Measurements from ENCODE around the gene PIP5K1B.
A peak's percentile ranks its signal among the peaks of the same experiment; 100 is the strongest.

Gene PIP5K1B

DNA sequence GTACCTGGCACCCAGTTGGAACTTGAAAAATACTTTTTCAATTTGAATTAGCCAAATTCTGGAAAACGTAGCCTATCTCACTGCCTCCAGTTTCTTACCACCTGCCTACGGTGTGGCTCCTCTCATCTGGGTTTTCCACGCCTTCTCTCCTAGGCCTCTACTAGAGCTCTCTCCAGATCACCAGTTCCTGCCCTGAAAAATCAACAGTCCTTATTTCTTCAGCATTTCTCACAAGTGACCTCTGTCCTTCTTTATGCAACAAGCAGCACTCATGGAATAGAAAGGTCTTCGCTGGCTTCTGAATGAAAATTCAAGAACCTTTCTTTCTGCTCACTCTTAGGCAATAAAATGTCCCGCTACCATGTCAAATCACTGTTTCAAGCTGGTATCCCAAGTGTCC is 64.8 kb downstream of the PIP5K1B start:
- no peak for DNase-seq (ENCODE audit: low read depth in 2 of 2, low spot score in 1 of 2)

DNA sequence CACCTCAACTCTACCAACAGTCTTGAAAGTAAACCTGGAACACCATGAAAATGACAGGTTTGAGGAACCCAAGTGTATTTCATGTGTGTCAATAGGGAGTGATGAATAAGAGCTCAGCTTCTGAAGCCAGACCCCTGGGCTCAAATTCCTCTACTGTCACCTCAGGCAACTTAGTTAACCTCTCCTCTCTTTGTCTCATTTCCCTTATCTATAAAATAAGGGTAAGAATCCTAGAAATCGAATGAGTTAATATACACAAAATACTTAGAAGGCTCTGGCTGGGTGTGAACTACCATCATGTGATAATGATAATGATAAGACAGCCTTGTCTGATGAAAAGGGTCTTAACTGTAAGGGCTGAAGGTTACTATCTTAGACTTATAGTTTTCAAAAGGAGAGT is 66.3 kb downstream of the PIP5K1B start:
- no peak for DNase-seq (ENCODE audit: low read depth in 2 of 2, low spot score in 1 of 2)

DNA sequence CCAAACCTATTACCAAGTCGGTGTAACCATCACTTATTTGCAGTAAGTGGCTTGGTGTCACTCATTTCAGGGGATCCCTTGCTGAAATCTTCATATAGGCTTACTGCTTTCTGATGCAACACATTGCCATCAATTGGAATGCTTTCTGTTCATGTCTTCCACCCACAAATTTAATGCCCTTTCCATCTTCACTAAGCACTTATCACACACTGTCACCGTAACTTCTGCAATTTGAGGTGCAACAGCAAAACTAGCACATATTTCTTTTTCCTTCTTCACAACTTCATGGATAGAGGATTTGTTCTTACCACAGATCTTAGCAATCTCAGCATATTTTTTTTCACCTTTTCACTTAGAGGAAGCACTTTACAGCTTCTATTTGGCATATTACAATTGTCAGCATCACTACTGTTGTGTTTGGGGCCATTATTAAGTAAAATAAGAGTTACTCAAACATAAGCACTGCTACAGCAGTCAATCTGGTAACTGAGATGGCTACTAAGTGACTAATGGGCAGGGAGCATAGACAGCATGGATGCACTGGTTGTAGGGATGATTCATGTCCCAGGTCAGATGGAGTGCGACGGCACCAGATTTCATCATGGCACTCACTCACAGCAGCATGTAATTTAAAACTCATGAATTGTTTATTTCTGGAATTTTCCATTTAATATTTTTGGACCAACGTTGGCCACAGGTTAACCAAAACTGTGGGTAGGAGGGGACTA is 70.1 kb downstream of the PIP5K1B start:
- no peak for DNase-seq (ENCODE audit: low read depth in 2 of 2, low spot score in 1 of 2)

DNA sequence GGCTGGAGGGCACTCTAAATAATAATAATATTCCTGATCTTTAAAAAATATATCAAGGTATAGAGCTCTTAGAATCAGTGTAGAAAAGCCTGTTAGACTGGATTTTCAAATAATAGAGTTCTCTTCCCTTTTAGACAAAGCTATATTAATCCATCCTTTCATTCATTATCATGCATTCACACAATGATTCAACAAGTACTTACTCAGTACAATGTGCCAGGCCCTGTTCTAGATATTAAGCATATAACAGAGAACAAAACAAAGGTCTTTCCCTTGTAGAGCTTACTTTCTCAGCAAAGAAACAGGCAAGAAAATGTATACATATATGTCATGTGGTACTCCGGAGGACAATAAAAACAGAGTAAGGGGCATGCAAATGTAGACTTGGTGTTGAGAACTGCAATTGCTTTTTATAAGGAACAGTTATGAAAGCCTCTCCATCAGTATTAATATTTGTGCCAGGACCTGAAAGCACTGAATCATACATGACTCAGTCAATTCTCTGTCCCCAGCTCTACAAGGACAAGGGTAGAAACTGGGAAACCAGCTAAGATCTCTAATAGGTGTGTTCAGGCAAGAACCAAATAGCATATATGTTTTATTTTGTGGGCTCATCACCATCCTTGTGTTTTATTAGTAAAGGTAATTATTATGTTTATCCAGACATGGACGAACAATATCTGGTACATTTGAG is 72.2 kb downstream of the PIP5K1B start:
- DNase-seq (ENCODE audit: low read depth in 2 of 2, low spot score in 1 of 2) = no peak

DNA sequence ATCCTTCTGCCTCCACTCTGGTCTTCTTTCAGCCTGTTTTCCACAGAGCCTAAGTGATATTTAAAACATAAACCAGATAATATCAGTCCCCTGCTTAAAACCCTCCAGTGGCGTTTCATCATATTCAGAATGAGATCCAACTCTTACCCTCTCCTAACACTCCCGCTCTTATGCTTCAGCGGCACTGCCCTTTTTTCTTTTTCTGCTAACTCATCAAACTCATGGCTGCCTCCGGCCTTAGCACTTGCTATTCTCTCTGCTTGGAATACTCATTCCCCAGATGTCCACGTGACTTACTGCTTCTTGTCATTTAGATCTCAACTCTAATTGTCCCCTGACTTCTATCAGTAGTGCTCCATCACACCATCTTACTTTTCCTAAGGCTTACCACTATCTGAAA is 73.6 kb downstream of the PIP5K1B start:
- DNase-seq (ENCODE audit: low read depth in 2 of 2, low spot score in 1 of 2) = no peak

DNA sequence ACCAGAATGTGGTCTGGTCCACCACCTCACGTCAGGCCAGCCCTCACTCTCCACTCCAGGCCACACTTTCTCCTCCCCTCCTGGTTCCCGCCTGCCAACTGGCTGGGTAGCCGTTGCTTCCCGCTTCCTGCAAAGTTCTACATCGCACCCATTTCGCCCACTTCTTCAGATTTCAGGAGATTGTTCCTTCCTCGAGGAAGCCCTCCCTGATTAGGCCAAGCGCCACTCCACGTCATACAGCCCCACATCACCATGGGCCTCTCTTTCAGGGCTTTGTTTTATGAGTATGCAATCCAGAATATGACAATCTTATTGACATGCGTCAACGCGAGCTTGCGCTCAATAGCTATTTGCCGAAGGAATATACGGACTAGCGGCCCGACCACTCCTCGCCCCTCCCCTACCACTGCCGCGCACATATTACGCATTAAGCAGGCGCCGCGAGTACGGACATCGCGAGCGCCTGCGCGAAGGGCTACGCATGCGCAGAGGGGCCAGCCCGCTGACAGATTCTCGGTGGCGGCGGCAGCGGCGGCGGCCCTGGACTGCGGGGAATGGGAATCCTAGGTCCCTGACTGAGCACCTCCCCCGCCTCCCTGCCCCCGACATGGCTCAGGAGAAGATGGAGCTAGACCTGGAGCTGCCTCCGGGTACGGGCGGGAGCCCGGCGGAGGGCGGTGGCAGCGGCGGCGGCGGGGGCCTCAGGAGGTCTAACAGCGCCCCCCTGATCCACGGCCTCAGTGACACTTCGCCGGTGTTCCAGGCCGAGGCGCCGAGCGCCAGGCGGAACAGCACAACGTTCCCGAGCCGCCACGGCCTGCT is 74.7 kb downstream of the PIP5K1B start:
- peak; percentile 84 to 91 for DNase-seq (ENCODE audit: low read depth in 2 of 2, low spot score in 1 of 2)

DNA sequence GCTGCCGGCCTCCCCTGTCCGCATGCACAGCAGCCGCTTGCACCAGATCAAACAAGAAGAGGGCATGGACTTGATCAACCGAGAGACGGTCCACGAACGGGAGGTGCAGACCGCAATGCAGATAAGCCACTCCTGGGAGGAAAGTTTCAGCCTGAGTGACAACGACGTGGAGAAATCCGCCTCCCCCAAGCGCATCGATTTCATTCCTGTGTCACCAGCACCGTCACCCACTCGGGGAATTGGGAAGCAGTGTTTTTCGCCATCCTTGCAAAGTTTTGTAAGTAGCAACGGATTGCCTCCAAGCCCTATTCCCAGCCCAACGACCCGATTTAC is 75.3 kb downstream of the PIP5K1B start:
- no peak for DNase-seq (ENCODE audit: low read depth in 2 of 2, low spot score in 1 of 2)

DNA sequence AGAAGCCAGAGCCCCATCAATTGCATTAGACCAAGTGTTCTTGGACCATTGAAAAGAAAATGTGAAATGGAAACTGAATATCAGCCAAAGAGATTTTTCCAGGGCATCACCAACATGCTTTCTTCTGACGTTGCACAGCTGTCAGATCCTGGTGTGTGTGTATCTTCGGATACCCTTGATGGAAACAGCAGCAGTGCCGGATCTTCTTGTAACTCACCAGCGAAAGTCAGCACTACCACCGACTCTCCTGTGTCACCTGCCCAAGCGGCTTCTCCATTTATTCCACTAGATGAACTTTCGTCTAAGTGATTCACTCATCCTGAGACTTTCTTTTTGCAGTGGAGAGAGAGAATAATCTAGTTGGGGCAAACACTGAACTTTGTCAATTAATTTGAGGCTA is 75.7 kb downstream of the PIP5K1B start:
- DNase-seq (ENCODE audit: low read depth in 2 of 2, low spot score in 1 of 2) = no peak

DNA sequence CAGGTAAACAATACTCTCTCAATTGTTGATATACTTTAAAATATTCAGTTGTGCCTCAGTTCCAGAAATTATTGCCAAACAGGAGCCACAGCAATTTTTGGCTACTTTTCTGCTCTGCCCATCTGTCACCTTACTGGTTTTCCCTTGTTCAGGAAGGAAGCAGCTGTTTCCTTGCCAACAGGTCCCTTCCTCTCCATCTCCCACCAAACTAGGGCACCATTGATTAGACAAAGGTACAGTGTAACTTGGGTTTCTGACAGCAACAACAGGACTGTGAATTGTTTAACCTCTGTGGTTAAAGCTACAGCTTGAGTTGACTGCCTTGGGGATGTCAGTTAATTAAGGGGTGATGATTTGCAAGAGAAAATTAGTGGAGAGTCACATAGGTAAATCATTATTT is 76.9 kb downstream of the PIP5K1B start:
- DNase-seq (ENCODE audit: low read depth in 2 of 2, low spot score in 1 of 2) = no peak

DNA sequence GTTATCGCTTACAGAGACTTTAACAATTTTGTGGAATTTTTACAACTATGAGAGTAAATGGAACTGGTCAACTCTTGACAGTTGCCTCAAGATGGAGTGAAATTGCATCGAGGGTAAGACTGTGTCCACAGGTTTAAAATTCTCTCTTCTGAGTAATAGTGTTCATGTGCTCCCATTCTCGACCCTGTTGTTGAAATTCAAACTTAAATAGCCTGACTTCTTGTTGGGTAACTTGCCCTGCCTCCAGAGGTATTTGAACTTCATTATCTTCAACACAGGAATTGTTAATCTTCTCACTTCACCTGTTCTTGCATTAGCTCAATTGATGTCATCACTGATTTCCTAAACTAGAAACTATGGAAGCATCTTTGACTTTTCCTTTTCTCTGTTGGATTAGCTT is 77.5 kb downstream of the PIP5K1B start:
- DNase-seq (ENCODE audit: low read depth in 2 of 2, low spot score in 1 of 2) = no peak

DNA sequence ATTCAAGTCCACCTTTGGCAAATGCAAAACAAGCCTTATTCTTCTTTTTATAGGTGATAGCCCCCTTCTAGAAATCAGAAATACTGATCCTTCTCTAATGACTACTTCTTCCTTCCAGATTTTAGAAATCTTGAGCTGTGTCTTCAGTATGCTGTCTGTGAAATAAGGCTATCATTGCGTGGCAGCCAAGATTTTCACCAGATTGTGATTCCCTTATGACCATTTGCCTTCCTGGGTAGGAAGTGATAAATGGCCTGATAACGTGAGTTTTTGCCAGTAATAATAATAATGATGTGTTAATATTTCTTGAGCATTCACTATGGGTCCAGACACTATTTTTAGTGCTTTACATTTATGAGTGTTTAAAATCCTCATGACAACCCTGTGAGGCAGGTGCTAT is 80.9 kb downstream of the PIP5K1B start:
- DNase-seq (ENCODE audit: low read depth in 2 of 2, low spot score in 1 of 2) = no peak

DNA sequence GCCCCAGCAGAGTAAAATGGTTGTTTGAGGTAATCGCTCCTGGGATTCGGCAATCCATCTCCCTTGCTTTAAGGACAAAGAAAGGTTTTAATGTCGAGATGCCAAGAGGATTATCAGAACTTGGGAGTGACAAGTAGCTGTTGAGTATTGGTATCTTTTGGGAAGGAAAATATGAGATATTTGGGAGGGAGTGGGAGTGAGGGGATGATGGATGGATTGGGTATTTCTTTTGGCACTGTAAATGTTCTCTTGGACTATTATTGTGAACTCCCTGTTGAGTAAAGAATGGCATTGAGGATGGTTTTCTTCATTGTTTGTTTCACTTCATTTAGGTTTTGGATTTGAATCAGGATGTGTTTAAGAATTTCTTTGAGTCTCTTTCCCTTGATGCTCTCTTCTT is 86.1 kb downstream of the PIP5K1B start:
- DNase-seq (ENCODE audit: low read depth in 2 of 2, low spot score in 1 of 2) = no peak

DNA sequence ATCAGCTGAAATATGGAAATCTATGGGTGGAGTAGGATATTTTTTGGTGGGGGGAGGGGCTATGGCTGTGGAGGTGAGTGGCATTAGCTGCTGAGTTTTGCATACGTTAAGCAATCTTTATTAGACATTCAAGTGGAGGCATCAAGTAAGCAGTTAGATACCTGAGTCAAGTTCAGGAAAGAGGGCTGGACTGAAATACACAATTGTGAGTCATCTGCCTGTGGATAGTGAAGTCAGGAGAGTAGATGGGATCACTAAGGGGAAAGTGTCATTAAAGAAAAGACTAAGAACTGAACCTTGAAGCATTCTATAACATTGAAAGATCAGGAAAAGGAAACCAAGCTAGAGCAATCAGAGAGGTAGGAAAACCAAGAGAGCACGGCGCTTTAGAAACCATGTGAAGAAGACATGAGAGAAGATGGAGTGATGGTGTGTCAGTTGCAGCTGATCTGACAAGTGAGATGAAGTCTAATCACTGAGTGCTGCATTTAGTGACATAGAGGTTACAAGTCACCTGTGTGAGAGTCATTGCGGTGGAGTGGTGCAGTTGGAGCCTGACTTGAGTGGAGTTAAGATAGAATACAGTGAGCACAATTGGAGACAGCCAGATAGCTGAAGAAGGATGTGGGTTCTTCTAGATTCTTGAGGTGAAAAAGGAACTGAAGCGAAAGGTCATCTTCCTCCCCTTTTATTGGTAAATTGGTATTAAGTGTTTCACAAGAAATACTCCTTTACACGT is 88.7 kb downstream of the PIP5K1B start:
- no peak for DNase-seq (ENCODE audit: low read depth in 2 of 2, low spot score in 1 of 2)

DNA sequence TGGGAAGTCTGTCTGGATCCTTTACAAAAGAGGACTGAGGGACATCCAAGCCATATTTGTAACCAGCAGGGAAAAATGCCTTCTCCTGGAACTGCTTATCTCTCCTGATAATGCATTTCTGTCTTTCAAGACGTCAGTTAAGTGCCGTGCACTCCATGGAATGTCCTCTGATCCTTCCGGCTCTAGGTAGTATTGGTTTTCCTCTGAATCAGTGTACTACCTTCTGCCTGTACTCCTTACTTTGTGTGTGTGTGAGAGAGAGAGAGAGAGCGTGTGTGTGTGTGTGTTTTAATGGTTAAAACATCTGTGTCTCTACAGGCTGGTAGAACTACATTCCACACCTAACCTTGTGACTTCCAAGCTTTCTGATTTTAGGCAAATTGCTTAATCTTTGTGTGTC is 89.9 kb downstream of the PIP5K1B start:
- no peak for DNase-seq (ENCODE audit: low read depth in 2 of 2, low spot score in 1 of 2)

DNA sequence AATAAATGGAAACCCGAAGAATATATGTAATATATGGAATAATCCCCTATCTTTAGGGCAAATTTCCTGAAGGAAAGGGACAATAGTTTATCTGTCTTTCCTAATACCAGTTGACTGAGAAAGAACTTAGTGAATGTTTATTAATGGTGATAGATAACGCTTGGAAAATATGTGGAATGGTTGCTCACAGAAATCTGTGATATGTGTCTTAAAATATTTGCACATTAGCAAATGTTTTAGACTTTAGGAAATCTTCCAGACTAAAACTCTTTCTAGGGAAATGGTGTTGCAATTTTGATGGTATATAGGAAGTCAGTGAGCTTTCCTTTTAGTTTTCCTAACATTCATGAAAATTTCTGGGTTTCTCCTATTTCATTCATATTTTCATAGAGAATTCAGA is 90.4 kb downstream of the PIP5K1B start:
- no peak for DNase-seq (ENCODE audit: low read depth in 2 of 2, low spot score in 1 of 2)

DNA sequence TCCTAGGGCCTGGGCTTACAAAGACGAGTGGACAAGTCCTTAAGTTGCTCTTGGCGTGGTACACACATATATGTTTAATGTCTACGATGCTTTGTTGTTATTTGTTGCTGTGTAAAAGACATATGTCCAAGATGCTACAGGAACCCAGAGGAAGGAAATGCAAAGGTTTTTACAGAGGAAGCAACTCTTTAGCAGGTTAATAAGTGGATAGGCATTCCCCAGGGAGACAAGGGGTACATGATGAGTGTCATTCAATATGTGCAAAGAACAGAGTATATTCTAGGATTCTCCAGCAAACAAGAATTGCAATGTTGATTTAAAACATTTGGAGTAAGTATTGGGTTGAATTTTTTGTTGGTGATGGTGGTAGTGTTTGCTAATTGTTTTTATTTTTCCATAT is 92.1 kb downstream of the PIP5K1B start:
- no peak for DNase-seq (ENCODE audit: low read depth in 2 of 2, low spot score in 1 of 2)

DNA sequence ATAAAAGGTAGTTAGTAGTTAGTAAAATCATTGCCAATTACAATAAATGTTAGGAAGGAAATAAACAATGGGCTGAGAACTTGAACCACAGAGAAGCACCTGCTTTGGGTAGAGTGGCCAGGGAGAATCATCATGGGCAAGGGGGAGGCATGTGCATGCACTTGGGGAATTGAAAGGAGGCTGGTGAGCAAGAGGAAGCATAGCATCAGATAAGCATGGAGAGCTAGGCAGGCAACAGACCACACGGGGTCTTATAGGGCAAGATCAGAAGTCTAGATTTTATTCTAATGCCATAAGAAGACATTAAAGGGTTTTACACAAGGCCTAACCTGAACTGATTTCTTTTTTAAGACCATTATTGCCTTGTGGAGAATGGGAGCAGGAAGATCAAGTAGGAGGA is 93.4 kb downstream of the PIP5K1B start:
- no peak for DNase-seq (ENCODE audit: low read depth in 2 of 2, low spot score in 1 of 2)

DNA sequence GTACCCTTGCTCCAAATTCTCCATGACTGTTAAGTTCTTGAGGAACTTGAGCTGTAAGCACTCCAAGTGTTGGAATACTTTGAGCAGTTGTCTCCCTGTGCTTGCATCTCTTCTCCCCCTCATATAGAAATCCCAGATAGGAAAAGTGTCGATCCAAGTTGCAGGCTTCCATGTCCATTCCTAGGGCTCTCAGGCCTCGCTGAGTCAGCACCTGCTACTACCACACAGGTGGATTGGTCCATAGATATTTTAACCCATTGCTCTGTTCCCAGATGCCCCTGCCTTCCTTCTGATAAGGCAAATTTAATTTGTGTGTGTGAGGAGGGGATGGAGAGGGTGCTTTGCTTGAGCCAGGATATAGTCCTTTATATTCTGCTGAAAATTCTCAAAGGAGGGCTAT is 95.8 kb downstream of the PIP5K1B start:
- no peak for DNase-seq (ENCODE audit: low read depth in 2 of 2, low spot score in 1 of 2)

DNA sequence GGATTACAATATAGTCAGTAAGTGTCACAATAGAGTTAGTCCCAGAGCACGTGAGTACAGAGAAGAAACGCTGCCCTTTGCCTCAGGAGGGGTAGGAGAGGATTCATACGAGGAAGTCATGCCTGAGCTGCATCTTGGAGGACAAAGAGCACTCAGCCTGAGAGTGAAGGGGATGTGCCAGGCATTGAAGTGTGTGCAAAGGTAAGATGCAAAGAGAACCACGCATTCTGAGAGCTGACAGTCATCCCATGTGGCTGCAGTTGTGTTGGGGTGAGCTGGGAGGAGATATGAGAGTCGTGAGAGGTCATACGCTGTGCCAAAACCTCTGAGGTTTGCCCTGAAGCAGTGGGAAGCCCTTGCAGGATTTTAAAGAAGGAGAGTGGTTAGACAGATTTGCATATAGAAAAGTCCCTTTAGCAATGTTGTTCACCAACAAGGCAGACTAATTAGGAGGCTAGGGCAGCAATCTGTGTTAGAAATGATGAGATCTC is 97.5 kb downstream of the PIP5K1B start:
- no peak for DNase-seq (ENCODE audit: low read depth in 2 of 2, low spot score in 1 of 2)

DNA sequence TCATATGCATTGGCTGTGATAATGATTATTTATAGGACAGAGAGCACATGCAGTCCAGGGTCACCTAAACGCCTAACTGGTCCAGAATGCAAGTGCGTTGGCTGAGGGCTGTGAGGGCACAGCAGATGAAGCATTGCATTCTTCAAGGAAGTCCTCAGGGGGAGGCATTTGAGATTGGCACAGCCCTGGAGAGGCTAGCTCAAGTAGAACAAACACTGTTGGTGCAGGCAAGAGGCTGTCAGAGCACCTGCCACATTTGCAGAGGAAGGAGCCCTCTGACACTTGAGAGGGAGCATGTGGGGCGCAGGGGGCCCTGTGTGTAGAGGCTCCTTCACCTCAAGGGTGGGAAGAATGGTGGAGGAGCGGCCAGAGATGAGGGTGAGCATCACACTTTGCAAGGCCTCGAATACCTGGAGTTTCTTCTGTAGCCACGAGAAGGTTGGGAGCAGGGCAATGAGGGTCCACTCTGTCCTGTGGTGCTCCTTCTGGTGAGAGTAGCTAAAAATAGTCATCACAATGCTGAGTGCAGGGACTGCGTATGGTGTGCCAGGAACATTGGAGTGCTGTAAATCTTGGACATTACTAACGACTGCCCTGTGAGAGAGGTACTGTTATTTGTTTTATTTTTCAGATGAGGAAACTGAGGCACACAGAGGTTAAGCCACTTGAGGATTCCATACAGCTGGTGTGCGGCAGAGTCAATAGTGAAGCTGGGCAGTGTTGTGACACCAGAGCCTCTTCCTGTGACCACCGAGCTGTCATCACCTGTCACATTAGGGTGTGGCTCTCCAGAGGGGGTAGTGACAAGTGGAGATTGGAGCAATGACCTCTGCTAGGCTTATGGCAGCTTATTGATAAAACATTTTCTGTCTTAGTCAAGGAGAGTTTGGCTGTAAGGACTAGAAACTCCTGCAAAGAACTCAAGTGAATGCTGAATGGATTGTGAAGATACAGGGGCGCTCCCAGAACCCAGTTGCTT is 100.2 kb downstream of the PIP5K1B start:
- no peak for DNase-seq (ENCODE audit: low read depth in 2 of 2, low spot score in 1 of 2)

All from stimulated activated CD8-positive, alpha-beta memory T cell treated with anti-CD3 and anti-CD28 coated beads, Interleukin-4, amount 100 ng/mL, for 4 hours (primary cell).